CD4-positive, alpha-beta T cell (primary cell): ENCODE measurements around the gene HTR2A. TPM values are rescaled to one million over a fixed set of nuclear protein-coding genes. Genes with fewer than 3 reads are reported as not detected.

Experiments
- ATAC-seq: fragments of 200-7000 bp; cut with Tn5 transposase; one replicate; pipeline ENCODE4 v1.10.0; 2022; ENCODE audit warnings: mild to moderate bottlenecking; ENCODE audit not compliant: poor library complexity
- CTCF ChIA-PET: fragments of 350-600 bp; sonication (Branson Sonifier 250); formaldehyde crosslinking; loops from one replicate; lab custom pipeline; 2021; ENCODE audit warnings: antibody characterized with exemption, inconsistent platforms; lab: Charles Lee
- POLR2A ChIA-PET: fragments of 350-600 bp; sonication (Branson Sonifier 250); formaldehyde crosslinking; loops from one replicate; lab custom pipeline; 2021; ENCODE audit warnings: antibody characterized with exemption, inconsistent platforms; lab: Charles Lee
- DNase-seq, 14 experiments: peaks; one replicate each; pipeline ENCODE4 v3.0.0-alpha.2; 2013 to 2020; ENCODE audit warnings: mixed read lengths in 2 of 14
- H3K27ac ChIP-seq, 2 donors: one replicate each; pipeline versions ENCODE4 v1.5.1 to v1.7.0; 2013; ENCODE audit warnings: low read length in 2 of 2, low read depth in 1 of 2, mild to moderate bottlenecking in 1 of 2
- H3K27me3 ChIP-seq, 2 experiments: 1 replicate in 1 of 2; 2 replicates in 1 of 2; pipeline versions ENCODE4 v1.6.1 to v1.7.0; 2013; ENCODE audit warnings: low read length in 2 of 2, control low read depth in 1 of 2, mild to moderate bottlenecking in 1 of 2, moderate library complexity in 1 of 2; ENCODE audit not compliant: insufficient read depth in 2 of 2, control insufficient read depth in 1 of 2
- H3K36me3 ChIP-seq: one replicate; pipeline ENCODE4 v1.6.1; 2013; ENCODE audit warnings: low read length, control low read depth; ENCODE audit not compliant: insufficient read depth
- H3K4me1 ChIP-seq: one replicate; pipeline ENCODE4 v1.6.1; 2013; ENCODE audit warnings: low read length, control low read depth; ENCODE audit not compliant: insufficient read depth
- H3K4me3 ChIP-seq: one replicate; pipeline ENCODE4 v1.5.1; 2013; ENCODE audit warnings: mild to moderate bottlenecking, low read length, moderate library complexity
- H3K9me3 ChIP-seq, 2 experiments: 1 replicate in 1 of 2; 2 replicates in 1 of 2; pipeline versions ENCODE4 v1.6.1 to v1.7.0; 2013; ENCODE audit warnings: low read length in 2 of 2, mild to moderate bottlenecking in 2 of 2, control low read depth in 1 of 2, moderate library complexity in 1 of 2; ENCODE audit not compliant: control insufficient read depth in 1 of 2, insufficient read depth in 1 of 2
- H3K27ac Mint-ChIP-seq: one replicate; pipeline ENCODE4 v1.8.0; 2020; ENCODE audit warnings: mixed read lengths
- H3K27me3 Mint-ChIP-seq: one replicate; pipeline ENCODE4 v1.8.0; 2021; ENCODE audit warnings: mixed read lengths
- H3K36me3 Mint-ChIP-seq: one replicate; pipeline ENCODE4 v1.8.0; 2021; ENCODE audit warnings: low read depth, mixed read lengths
- H3K4me1 Mint-ChIP-seq: one replicate; pipeline ENCODE4 v1.8.0; 2021; ENCODE audit warnings: low read depth, mixed read lengths
- H3K4me3 Mint-ChIP-seq: one replicate; pipeline ENCODE4 v1.8.0; 2020; ENCODE audit warnings: mild to moderate bottlenecking, mixed read lengths
- H3K9me3 Mint-ChIP-seq: one replicate; pipeline ENCODE4 v1.8.0; 2020; ENCODE audit warnings: mixed read lengths
- intact Hi-C, 2 experiments: fragments of 100-400 bp; cut with DNase I in 1 of 2; cut with micrococcal nuclease in 1 of 2; formaldehyde crosslinking; loops; one replicate each; pipeline versions ENCODE4 v1.15.1 to v1.9.0; 2023 to 2025; cut with DNase I, micrococcal nuclease
- total RNA-seq, 174 experiments: library from RNA in 2 of 174; stranded (reverse) in 2 of 174; gene quantifications; one replicate each; pipeline ENCODE4 v1.2.3 and lab custom pipeline; 2021 to 2026
- TF ChIP-seq, protein P1 (sequence below): fragments of 200-600 bp; IDR thresholded peaks from one replicate; pipeline ENCODE4 v1.8.0; 2022; ENCODE audit warnings: antibody characterized with exemption, mild to moderate bottlenecking

Gene HTR2A
- total RNA-seq, 2 experiments from 2014 or later = not detected

DNA sequence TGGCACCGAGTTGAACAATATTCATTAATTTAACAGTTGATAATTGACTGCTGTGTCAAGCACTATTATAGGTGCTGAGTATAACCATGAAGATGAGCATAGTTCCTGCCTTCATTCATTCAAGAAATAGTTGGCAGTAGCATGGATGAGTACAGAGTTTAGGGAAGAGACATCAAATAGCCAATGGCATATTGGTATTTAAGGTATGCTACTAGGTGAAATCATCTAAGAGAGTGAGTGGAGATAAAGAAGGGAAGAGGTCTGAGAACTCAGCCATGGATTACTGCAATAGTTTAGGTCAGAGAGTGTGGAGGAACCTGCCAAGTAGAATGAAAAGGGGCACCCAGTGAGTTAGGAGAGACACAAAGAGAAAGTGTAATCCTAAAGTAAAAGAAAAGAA lies 4.9 kb upstream of the HTR2A start:
- ChIA-PET CTCF (no interaction called here), POLR2A (no interaction called here)
- DNase-seq (no peak), ATAC-seq (no peak)
- no peak overlapping the region for H3K4me3 ChIP-seq
- H3K27ac Mint-ChIP-seq = no peak overlapping the region
- peaks cover 11% of the 10 kb centered on the region for H3K4me1 Mint-ChIP-seq
- H3K27me3 ChIP-seq = peaks cover 0 to 5% of the 10 kb centered on the region in 2 experiments
- H3K9me3 ChIP-seq = no peaks in the 10 kb centered on the region
- no peaks in the 10 kb centered on the region for H3K4me1 ChIP-seq
- no peaks in the 10 kb centered on the region for H3K9me3 Mint-ChIP-seq
- TF ChIP-seq, protein P1, sequence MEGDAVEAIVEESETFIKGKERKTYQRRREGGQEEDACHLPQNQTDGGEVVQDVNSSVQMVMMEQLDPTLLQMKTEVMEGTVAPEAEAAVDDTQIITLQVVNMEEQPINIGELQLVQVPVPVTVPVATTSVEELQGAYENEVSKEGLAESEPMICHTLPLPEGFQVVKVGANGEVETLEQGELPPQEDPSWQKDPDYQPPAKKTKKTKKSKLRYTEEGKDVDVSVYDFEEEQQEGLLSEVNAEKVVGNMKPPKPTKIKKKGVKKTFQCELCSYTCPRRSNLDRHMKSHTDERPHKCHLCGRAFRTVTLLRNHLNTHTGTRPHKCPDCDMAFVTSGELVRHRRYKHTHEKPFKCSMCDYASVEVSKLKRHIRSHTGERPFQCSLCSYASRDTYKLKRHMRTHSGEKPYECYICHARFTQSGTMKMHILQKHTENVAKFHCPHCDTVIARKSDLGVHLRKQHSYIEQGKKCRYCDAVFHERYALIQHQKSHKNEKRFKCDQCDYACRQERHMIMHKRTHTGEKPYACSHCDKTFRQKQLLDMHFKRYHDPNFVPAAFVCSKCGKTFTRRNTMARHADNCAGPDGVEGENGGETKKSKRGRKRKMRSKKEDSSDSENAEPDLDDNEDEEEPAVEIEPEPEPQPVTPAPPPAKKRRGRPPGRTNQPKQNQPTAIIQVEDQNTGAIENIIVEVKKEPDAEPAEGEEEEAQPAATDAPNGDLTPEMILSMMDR = no peak
- no peaks in the 10 kb centered on the region for H3K36me3 ChIP-seq
- H3K27ac ChIP-seq = no peak overlapping the region
- H3K27me3 Mint-ChIP-seq = peaks cover 20% of the 10 kb centered on the region
- no peaks in the 10 kb centered on the region for H3K36me3 Mint-ChIP-seq
- H3K4me3 Mint-ChIP-seq = no peak overlapping the region
- intact Hi-C loops = no loop called here

DNA sequence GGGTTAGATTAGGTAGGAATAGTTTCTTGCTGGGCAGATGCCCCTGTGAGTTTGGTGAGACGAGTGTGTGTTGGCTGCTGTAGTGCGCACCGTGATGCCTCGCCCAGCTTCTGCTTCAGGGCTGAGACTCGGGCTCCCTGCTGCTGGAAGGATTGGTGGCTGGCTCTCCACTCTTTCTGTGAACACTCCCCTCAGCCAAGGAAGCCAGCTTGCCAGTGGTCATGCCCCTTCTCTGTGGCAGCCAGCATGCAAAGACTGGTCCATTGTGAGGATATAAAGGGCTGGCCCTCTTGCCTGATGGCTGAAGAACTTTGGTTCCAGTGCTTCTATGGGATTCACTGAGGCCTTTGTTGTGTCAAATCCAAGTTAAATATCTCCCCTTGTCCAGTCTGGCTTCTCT lies 2.9 kb upstream of the HTR2A start:
- intact Hi-C loops = loop anchor here in 1 of 2 experiments (10.0 kb wide), 1 partner anchor 1865 kb away; no protein-coding TSS in a partner anchor
- POLR2A ChIA-PET = no interaction called here
- CTCF ChIA-PET = no interaction called here
- no peaks in the 10 kb centered on the region for H3K4me1 ChIP-seq
- DNase-seq (no peak), ATAC-seq (no peak)
- Mint-ChIP-seq H3K9me3 (no peaks in the 10 kb centered on the region), H3K27ac (no peak overlapping the region), H3K4me3 (no peak overlapping the region), H3K4me1 (peaks cover 24% of the 10 kb centered on the region), H3K36me3 (no peaks in the 10 kb centered on the region), H3K27me3 (peaks cover 35% of the 10 kb centered on the region)
- H3K36me3 ChIP-seq = no peaks in the 10 kb centered on the region
- H3K4me3 ChIP-seq = no peak overlapping the region
- TF ChIP-seq, protein P1 = no peak
- no peak overlapping the region for H3K27ac ChIP-seq
- peaks cover 0 to 10% of the 10 kb centered on the region in 2 experiments for H3K27me3 ChIP-seq
- no peaks in the 10 kb centered on the region for H3K9me3 ChIP-seq

DNA sequence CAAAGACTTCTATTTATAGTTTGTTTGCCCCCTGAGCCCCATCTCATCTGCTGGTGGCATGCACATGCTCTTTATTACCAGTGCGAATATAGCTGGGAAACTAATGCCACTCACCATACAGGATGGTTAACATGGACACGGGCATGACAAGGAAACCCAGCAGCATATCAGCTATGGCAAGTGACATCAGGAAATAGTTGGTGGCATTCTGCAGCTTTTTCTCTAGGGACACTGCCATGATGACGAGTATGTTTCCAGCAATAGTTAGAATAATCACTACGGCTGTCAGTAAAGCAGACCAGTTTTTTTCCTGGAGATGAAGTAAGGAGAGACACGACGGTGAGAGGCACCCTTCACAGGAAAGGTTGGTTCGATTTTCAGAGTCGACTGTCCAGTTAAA lies 1.5 kb downstream of the HTR2A start:
- POLR2A ChIA-PET = no interaction called here
- H3K27me3 ChIP-seq = peaks cover 8 to 34% of the 10 kb centered on the region in 2 experiments
- no peaks in the 10 kb centered on the region for H3K9me3 ChIP-seq
- DNase-seq = no peak
- intact Hi-C loops = loop anchor here in 1 of 2 experiments (10.0 kb wide), 1 partner anchor 1869 kb away; no protein-coding TSS in a partner anchor
- Mint-ChIP-seq H3K4me3 (no peak overlapping the region), H3K36me3 (no peaks in the 10 kb centered on the region), H3K4me1 (peaks cover 38% of the 10 kb centered on the region), H3K27me3 (peaks cover 77% of the 10 kb centered on the region), H3K9me3 (no peaks in the 10 kb centered on the region), H3K27ac (no peak overlapping the region)
- H3K4me1 ChIP-seq = peaks cover 7% of the 10 kb centered on the region
- no peak overlapping the region for H3K27ac ChIP-seq
- CTCF ChIA-PET = no interaction called here
- no peaks in the 10 kb centered on the region for H3K36me3 ChIP-seq
- TF ChIP-seq, protein P1 = no peak
- H3K4me3 ChIP-seq = no peak overlapping the region
- ATAC-seq = no peak
